HG02870 (cell line): ENCODE results near the gene ACTR1A.
"Not testable (repeated sequence)": the region's sequence is repeated elsewhere in the genome, so short reads cannot be mapped to it uniquely, and the experiment has no call there.

ENCODE experiments used
- ATAC-seq: cut with Tn5 transposase; IDR thresholded peaks from one replicate; pipeline ENCODE4 v1.9.1; 2021; ENCODE audit warnings: mild to moderate bottlenecking, moderate library complexity; ENCODE audit not compliant: unreplicated experiment

The ACTR1A gene

GRCh38 chr10:102502337-102503151 is at the start of gene ACTR1A:
Gene ACTR1A, minus strand, starts transcription at chr10:102502712. Its CDS starts 65 bp downstream, at chr10:102502647.
- ATAC-seq, result peak; percentile 47

GRCh38 chr10:102550636-102551210 is 48.2 kb upstream of the ACTR1A start:
- no peak for ATAC-seq

- no peak for ATAC-seq
These were observed 47.0 kb upstream of the ACTR1A start for GRCh38 chr10:102549549-102549948.

- no peak for ATAC-seq
These were observed 44.3 kb upstream of the ACTR1A start for GRCh38 chr10:102546606-102547320.

GRCh38 chr10:102545997-102546396 is 43.5 kb upstream of the ACTR1A start:
- no peak for ATAC-seq

GRCh38 chr10:102545265-102545871 is 42.9 kb upstream of the ACTR1A start:
- no peak for ATAC-seq

GRCh38 chr10:102542800-102543418 is 40.4 kb upstream of the ACTR1A start:
- no peak for ATAC-seq

- ATAC-seq, result peak; percentile 54
These were observed 37.5 kb upstream of the ACTR1A start for GRCh38 chr10:102540023-102540422.

GRCh38 chr10:102538811-102539210 is 36.3 kb upstream of the ACTR1A start:
- ATAC-seq, result no peak

GRCh38 chr10:102537948-102538347 is 35.4 kb upstream of the ACTR1A start:
- ATAC-seq, result no peak

- no peak for ATAC-seq
These were observed 34.9 kb upstream of the ACTR1A start for GRCh38 chr10:102537367-102537766.

- no peak for ATAC-seq
These were observed 33.1 kb upstream of the ACTR1A start for GRCh38 chr10:102535481-102536147.

GRCh38 chr10:102534966-102535365 is 32.5 kb upstream of the ACTR1A start:
- ATAC-seq, result not testable (repeated sequence)

GRCh38 chr10:102534333-102534732 is 31.8 kb upstream of the ACTR1A start:
- no peak for ATAC-seq

GRCh38 chr10:102527546-102527945 is 25.0 kb upstream of the ACTR1A start:
- no peak for ATAC-seq

- no peak for ATAC-seq
These were observed 22.2 kb upstream of the ACTR1A start for GRCh38 chr10:102524746-102525145.

GRCh38 chr10:102523250-102524029 is 20.9 kb upstream of the ACTR1A start:
- no peak for ATAC-seq

GRCh38 chr10:102522874-102523249 is 20.4 kb upstream of the ACTR1A start:
- ATAC-seq, result no peak

GRCh38 chr10:102519246-102519825 is 16.8 kb upstream of the ACTR1A start:
- ATAC-seq, result no peak
